Prostate gland (tissue), 2 donors: Measurements from ENCODE around the gene ATG4A. TPM values are rescaled to one million over a fixed set of nuclear protein-coding genes. Genes with fewer than 3 reads are reported as not detected.
A peak's percentile ranks its signal among the peaks of the same experiment; 100 is the strongest.

Source experiments
- DNase-seq: peaks from one replicate; pipeline ENCODE4 v3.0.0-alpha.2; 2019; ENCODE audit warnings: low spot score
- H3K27ac ChIP-seq, 2 donors: fragments of 200-600 bp; sonication (generic); 2 replicates each; pipeline ENCODE4 v1.5.1; 2017 to 2019
- H3K27me3 ChIP-seq: fragments of 200-600 bp; sonication (generic); replicated peaks from 2 replicates; pipeline ENCODE4 v1.5.1; 2019; ENCODE audit not compliant: insufficient read depth
- H3K36me3 ChIP-seq, 2 donors: fragments of 200-600 bp; sonication (generic); 1 replicate in 1 of 2; 2 replicates in 1 of 2; pipeline versions ENCODE4 v1.5.1 to v1.8.1; 2017 to 2019
- H3K4me1 ChIP-seq: fragments of 200-600 bp; sonication (generic); replicated peaks from 2 replicates; pipeline ENCODE4 v1.5.1; 2019
- H3K4me3 ChIP-seq, 2 donors: fragments of 200-600 bp; sonication (generic); 2 replicates each; pipeline ENCODE4 v1.5.1; 2017 to 2019
- H3K9me3 ChIP-seq: fragments of 200-600 bp; sonication (generic); 2 replicates; pipeline ENCODE4 v1.5.1; 2017
- POLR2A ChIP-seq: fragments of 450-650 bp; IDR thresholded peaks from one replicate; pipeline ENCODE4 v1.6.1; 2016; ENCODE audit warnings: antibody characterized with exemption, mild to moderate bottlenecking
- POLR2AphosphoS5 ChIP-seq: sonication (generic); formaldehyde crosslinking; IDR thresholded peaks from one replicate; pipeline ENCODE4 v1.6.1; 2017; ENCODE audit warnings: antibody characterized with exemption
- WGBS: methylation state at CpG from one replicate; pipeline ENCODE4 v1.1.5; 2018; 5-methylcytosine and 5-hydroxymethylcytosine counted together
- intact Hi-C: fragments of 100-400 bp; cut with DNase I; formaldehyde crosslinking; loops from one replicate; pipeline ENCODE4 v1.14.2; 2022
- total RNA-seq, 2 donors: library from RNA; depleted of rRNA; stranded (reverse); fragments of >200 nt; gene quantifications; one replicate each; pipeline ENCODE4 v1.1.0, GENCODE V29; 2016
- TF ChIP-seq, protein P1 (sequence below), 4 experiments: fragments of 200-600 bp in 2 of 4; fragments of 450-650 bp in 2 of 4; sonication (generic) in 2 of 4; IDR thresholded peaks; 1 replicate in 3 of 4; 2 replicates in 1 of 4; pipeline ENCODE4 v1.5.1; 2016 to 2019; ENCODE audit warnings: antibody characterized with exemption in 4 of 4, mild to moderate bottlenecking in 2 of 4, moderate library complexity in 2 of 4

Gene ATG4A
- total RNA-seq, 2 donors from 2014 or later, result 7.0 to 11.8 TPM

DNA sequence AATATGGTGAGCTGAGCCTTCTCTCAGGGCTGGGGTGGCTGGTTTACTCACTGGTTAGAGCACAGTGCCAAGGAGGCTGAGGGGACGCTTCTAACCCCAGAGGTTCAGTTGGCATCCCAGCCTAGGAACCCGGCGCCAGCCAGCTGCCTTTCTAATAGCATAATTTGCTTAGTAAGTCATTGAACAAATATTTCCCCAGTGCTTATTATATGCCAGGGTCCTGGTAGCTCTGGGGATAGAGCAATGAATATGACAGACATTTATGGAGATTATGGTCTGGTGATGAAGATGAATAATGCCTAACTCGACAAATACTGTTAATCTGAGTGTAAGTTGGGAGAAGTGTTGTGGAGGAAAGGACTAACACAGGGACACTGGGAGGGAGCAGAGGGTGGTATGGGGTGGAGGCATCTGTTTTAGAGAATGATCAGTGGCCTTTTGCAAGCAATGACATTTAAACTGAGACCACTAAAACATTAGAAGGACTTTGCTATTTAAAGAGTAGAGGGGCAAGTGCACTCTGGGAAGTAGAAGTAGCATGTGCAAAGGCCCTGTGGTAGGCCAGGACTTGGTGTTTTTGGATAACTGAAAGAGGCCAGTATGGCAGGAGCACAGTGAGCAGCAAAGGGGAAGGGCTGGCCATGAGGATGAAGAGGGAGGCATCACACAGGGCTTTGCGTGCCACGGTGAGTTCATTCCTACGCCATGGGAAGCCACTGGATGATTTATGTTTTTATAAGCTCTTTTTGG, 71.9 kb downstream of the ATG4A start:
- no peaks in the 10 kb centered on the region for H3K27me3 ChIP-seq
- intact Hi-C loops, result no loop called here
- TF ChIP-seq, protein P1, sequence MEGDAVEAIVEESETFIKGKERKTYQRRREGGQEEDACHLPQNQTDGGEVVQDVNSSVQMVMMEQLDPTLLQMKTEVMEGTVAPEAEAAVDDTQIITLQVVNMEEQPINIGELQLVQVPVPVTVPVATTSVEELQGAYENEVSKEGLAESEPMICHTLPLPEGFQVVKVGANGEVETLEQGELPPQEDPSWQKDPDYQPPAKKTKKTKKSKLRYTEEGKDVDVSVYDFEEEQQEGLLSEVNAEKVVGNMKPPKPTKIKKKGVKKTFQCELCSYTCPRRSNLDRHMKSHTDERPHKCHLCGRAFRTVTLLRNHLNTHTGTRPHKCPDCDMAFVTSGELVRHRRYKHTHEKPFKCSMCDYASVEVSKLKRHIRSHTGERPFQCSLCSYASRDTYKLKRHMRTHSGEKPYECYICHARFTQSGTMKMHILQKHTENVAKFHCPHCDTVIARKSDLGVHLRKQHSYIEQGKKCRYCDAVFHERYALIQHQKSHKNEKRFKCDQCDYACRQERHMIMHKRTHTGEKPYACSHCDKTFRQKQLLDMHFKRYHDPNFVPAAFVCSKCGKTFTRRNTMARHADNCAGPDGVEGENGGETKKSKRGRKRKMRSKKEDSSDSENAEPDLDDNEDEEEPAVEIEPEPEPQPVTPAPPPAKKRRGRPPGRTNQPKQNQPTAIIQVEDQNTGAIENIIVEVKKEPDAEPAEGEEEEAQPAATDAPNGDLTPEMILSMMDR (IDR thresholded peaks at IDR 0.05), result no peak
- TF ChIP-seq POLR2AphosphoS5 (no peak), POLR2A (no peak)
- no peak overlapping the region for H3K4me3 ChIP-seq
- no peaks in the 10 kb centered on the region for H3K36me3 ChIP-seq
- no peaks in the 10 kb centered on the region for H3K4me1 ChIP-seq
- no peaks in the 10 kb centered on the region for H3K9me3 ChIP-seq
- no peak overlapping the region for H3K27ac ChIP-seq
- WGBS, result 77% methylated on average over 7 of the region's 7 CpGs
- no peak for DNase-seq

DNA sequence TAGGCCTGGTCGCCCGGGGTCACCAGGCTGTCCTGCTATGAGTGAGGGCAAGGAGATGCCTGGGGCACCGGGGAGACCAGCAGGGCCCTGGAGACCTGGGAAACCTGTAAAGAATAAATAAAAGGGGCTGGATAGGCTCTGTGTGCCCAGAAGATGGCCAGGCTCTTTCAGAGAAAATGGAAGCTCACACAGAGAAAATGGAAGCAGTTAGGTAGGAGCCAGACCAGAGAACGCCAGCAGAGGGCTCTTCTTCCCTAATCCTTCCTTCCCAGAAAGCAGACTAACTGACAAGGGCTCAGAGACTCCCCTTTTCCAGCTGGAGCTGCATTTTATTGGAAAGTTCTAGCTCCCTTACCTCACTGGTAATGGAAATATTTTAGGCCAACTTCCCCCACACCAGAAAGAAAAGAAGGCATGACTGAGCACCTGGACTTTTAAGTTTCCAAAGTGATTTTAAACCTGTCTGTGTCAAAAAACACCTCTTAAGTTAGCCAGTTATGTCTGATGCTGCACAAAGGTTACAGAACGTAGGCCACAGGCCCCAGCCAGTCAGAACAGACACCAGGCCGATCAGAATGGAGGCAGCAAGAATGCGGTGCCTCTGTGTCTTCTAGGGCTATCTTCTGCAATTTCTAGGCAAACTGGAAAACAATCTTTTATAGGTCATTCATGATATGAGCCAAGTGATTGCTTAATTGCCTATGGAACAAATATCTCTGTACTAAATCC, 74.0 kb downstream of the ATG4A start:
- intact Hi-C loops, result no loop called here
- Histone ChIP-seq H3K4me3 (no peak overlapping the region), H3K27ac (no peak overlapping the region), H3K4me1 (no peaks in the 10 kb centered on the region), H3K27me3 (no peaks in the 10 kb centered on the region), H3K9me3 (no peaks in the 10 kb centered on the region), H3K36me3 (no peaks in the 10 kb centered on the region)
- WGBS, result 49% methylated on average over 5 of the region's 7 CpGs
- DNase-seq, result no peak
- no peak for TF ChIP-seq POLR2A
- TF ChIP-seq, protein P1 (IDR thresholded peaks at IDR 0.05), result peak in 1 of 4 experiments; percentile 26

DNA sequence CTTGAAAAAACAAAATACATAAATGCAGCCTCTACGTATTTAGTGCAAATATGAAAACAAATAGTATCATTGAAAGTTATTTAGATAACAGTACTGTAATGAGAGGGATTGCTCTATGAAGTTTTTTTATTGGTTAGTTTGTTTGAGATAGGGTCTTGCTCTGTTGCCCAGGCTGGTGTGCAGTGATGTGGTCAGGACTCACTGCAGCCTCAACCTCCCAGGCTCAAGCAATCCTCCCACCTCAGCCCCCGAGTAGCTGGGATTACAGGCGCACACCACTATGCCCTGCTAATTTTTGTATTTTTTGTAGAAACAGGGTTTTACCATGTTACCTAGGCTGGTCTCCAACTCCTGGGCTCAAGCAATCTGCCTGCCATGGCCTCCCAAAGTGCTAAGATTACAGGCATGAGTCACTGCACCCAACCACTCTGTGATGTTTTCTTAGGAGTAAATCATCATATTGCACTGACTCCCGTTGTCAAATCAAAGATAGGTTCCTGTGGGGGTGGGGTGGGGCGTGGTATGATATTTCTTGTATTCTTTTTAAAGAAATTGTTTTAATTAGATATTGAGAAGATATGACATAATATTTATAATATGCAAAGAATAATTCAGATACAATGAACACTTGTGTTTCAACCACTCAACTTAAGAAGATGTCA, 75.8 kb downstream of the ATG4A start:
- intact Hi-C loops, result no loop called here
- no peak overlapping the region for H3K27ac ChIP-seq
- TF ChIP-seq, protein P1 (IDR thresholded peaks at IDR 0.05), result no peak
- no peak for TF ChIP-seq POLR2A
- TF ChIP-seq POLR2AphosphoS5, result no peak
- no peaks in the 10 kb centered on the region for H3K9me3 ChIP-seq
- DNase-seq, result no peak
- 77% methylated on average over 5 of the region's 5 CpGs for WGBS
- no peaks in the 10 kb centered on the region for H3K4me1 ChIP-seq
- H3K27me3 ChIP-seq, result no peaks in the 10 kb centered on the region
- H3K36me3 ChIP-seq, result no peaks in the 10 kb centered on the region
- H3K4me3 ChIP-seq, result no peak overlapping the region

DNA sequence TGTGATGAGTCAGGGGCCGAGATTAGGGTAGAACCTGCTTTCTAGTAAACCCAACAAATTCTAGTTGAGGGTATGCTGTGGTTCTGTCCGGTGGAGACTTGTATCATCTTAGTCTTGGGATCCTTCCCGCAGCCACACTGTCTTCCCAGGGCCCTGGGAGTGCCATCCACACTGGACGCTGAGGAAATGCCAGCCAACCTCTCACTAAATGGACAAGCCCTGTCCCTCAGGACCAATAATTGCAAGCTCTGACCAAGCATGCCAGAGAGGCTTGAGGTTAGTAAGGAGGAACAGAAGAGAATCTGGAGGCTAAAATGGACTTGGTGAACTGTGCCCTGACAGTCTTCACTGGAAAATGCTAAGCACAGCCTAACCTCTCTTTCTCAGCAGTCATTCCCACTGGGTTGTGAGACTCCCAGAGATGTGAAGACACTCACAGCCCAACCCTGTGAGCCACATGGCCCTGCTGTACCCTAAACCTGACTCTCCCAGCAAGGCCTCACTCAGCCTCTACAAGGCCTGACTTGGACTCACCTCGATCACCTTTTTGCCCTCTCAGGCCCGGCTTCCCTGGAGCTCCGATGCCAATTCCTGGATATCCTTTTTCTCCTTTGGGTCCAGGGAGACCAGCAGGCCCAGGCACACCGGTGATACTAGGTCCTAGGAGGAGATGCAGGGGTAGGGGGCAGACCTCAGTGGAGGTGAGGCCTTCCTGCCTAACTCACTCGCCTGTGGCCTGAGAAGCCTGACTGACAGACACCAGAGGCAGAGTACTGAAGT, 77.6 kb downstream of the ATG4A start:
- no peak overlapping the region for H3K27ac ChIP-seq
- DNase-seq, result no peak

More for the DNA sequence above, 77.6 kb downstream of the ATG4A start:
- no peaks in the 10 kb centered on the region for H3K4me1 ChIP-seq
- WGBS, result 99% methylated on average over 6 of the region's 9 CpGs
- TF ChIP-seq POLR2AphosphoS5 (no peak), POLR2A (no peak)
- TF ChIP-seq, protein P1 (IDR thresholded peaks at IDR 0.05), result no peak
- no peaks in the 10 kb centered on the region for H3K36me3 ChIP-seq
- no peaks in the 10 kb centered on the region for H3K27me3 ChIP-seq
- no peaks in the 10 kb centered on the region for H3K9me3 ChIP-seq
- intact Hi-C loops, result no loop called here
- H3K4me3 ChIP-seq, result no peak overlapping the region
